ENCODE measurements around the gene STH. TPM values are rescaled to one million over a fixed set of nuclear protein-coding genes. Genes with fewer than 3 reads are reported as not detected.

Gene STH
- total RNA-seq, 8 experiments from 2014 or later = 0.78 TPM; not detected in 7

DNA sequence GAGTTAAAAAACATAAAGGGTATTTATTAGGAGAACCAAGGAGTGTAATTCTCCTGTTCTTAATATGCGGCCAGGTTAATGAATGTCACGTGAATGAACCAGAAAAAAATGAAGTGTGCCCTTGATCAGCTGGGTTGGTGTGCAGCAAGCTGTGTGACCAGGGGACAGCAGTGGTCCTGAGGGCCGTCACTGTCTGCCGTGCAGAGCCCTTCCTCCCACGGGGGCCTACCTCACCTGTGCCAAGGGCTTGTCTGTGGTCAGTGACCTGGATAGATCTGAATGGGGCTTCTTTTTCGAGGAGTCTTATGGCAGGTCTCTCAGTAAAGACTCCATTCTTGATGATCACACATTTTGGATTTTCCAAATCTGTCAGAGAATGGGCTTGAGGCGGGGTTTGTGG is 17.7 kb upstream of the STH start:
- in situ Hi-C loops (cut with MboI; ENCODE audit: low pct_unique_long_range_greater_than_20kb in 2 of 9, low sequenced_read_pairs in 9 of 9, unreplicated experiment in 9 of 9) = no loop called here
- peaks cover 0 to 13% of the 10 kb centered on the region in 2 donors for H3K4me1 ChIP-seq (replicated peaks in 1 of 2)
- H3K4me3 ChIP-seq = no peak overlapping the region
- no peak overlapping the region for H3K27ac ChIP-seq
- 39 to 100% (median 79%) methylated on average over 1 to 6 of the region's 7 CpGs; no CpG with 5 or more reads in 1 of the 10 experiments for WGBS, 10 experiments
- no peak for ATAC-seq (replicated peaks in 6 of 8)

DNA sequence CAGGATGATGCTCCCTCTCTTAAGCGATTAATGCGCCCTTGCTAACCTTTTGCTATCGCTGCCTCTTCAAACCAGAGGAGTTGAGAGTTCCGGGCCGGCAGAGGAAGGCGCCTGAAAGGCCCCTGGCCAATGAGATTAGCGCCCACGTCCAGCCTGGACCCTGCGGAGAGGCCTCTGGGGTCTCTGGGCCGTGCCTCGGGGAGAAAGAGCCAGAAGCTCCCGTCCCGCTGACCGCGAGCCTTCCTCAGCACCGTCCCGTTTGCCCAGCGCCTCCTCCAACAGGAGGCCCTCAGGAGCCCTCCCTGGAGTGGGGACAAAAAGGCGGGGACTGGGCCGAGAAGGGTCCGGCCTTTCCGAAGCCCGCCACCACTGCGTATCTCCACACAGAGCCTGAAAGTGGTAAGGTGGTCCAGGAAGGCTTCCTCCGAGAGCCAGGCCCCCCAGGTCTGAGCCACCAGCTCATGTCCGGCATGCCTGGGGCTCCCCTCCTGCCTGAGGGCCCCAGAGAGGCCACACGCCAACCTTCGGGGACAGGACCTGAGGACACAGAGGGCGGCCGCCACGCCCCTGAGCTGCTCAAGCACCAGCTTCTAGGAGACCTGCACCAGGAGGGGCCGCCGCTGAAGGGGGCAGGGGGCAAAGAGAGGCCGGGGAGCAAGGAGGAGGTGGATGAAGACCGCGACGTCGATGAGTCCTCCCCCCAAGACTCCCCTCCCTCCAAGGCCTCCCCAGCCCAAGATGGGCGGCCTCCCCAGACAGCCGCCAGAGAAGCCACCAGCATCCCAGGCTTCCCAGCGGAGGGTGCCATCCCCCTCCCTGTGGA is 16.0 kb upstream of the STH start:
- WGBS, 10 experiments = 84 to 91% (median 88%) methylated on average over 3 to 9 of the region's 41 CpGs; no CpG with 5 or more reads in 6 of the 10 experiments
- Histone ChIP-seq H3K27ac (no peak overlapping the region), H3K4me3 (no peak overlapping the region), H3K4me1 (replicated peaks in 1 of 2) (peaks cover 0 to 13% of the 10 kb centered on the region in 2 donors)
- peak in 3 of 8 experiments; percentile 6 to 36 (median 20) for ATAC-seq (replicated peaks in 6 of 8)
- in situ Hi-C loops (cut with MboI; ENCODE audit: low pct_unique_long_range_greater_than_20kb in 2 of 9, low sequenced_read_pairs in 9 of 9, unreplicated experiment in 9 of 9) = no loop called here

DNA sequence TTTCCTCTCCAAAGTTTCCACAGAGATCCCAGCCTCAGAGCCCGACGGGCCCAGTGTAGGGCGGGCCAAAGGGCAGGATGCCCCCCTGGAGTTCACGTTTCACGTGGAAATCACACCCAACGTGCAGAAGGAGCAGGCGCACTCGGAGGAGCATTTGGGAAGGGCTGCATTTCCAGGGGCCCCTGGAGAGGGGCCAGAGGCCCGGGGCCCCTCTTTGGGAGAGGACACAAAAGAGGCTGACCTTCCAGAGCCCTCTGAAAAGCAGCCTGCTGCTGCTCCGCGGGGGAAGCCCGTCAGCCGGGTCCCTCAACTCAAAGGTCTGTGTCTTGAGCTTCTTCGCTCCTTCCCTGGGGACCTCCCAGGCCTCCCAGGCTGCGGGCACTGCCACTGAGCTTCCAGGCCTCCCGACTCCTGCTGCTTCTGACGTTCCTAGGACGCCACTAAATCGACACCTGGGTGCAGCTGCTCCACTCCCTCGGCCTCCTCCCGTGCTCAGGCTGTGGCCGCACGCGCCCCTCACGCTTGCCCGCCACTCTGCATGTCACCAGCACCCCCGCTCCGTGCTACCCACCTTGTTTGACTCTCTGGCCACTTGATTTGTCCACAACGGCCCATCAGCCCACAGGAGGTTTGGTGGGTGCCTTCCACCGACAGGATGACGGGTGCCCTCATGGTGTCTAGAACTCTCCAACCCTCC is 15.3 kb upstream of the STH start:
- no peak overlapping the region for H3K27ac ChIP-seq
- H3K4me1 ChIP-seq (replicated peaks in 1 of 2) = peaks cover 0 to 13% of the 10 kb centered on the region in 2 donors
- in situ Hi-C loops (cut with MboI; ENCODE audit: low pct_unique_long_range_greater_than_20kb in 2 of 9, low sequenced_read_pairs in 9 of 9, unreplicated experiment in 9 of 9) = no loop called here
- WGBS, 10 experiments = 71 to 88% (median 78%) methylated on average over 6 to 16 of the region's 31 CpGs; no CpG with 5 or more reads in 6 of the 10 experiments
- ATAC-seq (replicated peaks in 6 of 8) = peak in 1 of 8 experiments; percentile 4
- H3K4me3 ChIP-seq = no peak overlapping the region

DNA sequence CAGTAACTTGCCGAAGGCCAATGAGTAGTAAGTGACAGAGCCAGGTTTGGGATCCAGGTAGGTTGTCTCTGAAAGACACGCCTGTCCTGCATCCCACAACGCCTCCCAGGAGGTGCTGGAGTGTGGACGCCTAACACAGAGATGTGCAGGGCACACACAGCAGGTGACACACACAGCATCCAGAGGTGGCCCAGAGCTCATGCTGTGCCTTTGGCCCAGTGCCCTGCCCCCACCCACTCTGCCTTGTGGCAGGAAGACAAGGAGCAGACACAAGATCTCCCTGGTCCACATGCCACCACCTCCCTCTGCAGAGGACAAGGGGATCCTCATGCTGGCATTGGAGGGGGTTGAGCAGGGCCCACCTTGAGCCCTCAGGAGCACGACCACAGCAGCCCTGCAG is 14.7 kb upstream of the STH start:
- ATAC-seq (replicated peaks in 6 of 8) = no peak
- in situ Hi-C loops (cut with MboI; ENCODE audit: low pct_unique_long_range_greater_than_20kb in 2 of 9, low sequenced_read_pairs in 9 of 9, unreplicated experiment in 9 of 9) = no loop called here
- 100% methylated on average over 1 to 4 of the region's 5 CpGs; no CpG with 5 or more reads in 7 of the 10 experiments for WGBS, 10 experiments
- Histone ChIP-seq H3K4me1 (replicated peaks in 1 of 2) (peaks cover 0 to 7% of the 10 kb centered on the region in 2 donors), H3K27ac (no peak overlapping the region), H3K4me3 (no peak overlapping the region)

DNA sequence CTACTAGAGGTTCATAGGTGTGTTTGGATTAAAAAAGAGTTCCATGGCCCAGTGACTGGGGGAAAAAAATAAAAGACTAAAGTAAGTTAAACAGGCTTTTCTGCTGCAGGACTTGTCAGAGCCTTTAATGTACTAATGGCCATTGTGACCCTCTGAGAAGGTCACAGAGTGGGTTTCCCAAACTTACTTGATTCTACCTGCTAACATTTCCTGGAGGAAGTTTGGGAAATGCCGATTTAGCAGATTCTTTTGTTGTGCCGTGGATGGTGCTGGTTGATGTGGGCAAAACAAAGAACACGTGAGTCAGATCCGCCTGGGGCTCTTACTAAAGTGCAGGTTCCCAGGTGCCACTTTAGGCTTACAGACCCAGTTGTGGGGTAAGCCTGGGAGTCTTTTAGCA is 13.6 kb upstream of the STH start:
- WGBS, 10 experiments = 7 to 100% (median 84%) methylated on average over 1 to 4 of the region's 4 CpGs; no CpG with 5 or more reads in 2 of the 10 experiments
- no peak for ATAC-seq (replicated peaks in 6 of 8)
- H3K4me1 ChIP-seq (replicated peaks in 1 of 2) = peaks cover 0 to 3% of the 10 kb centered on the region in 2 donors
- no peak overlapping the region for H3K27ac ChIP-seq
- in situ Hi-C loops (cut with MboI; ENCODE audit: low pct_unique_long_range_greater_than_20kb in 2 of 9, low sequenced_read_pairs in 9 of 9, unreplicated experiment in 9 of 9) = no loop called here
- no peak overlapping the region for H3K4me3 ChIP-seq

DNA sequence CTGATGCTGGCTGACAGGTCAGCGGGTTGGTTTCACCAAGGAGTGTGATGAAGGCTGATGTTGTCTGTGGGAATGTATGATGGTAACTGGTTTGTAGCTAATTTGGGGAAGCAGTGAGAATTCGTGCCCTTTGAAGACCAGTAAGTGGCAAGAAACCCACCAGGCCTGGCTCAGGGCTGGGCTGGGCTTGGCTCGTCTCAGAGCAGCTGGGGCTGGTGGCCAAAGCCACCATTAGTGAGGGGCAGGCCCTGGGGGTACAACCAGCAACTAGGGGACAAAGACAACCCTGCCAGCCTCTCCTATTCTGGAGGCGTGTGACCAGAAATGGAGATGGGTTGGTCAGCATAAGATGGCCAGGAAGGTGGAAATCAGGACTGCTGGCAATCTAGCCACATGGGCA is 13.0 kb upstream of the STH start:
- Histone ChIP-seq H3K27ac (no peak overlapping the region), H3K4me1 (replicated peaks in 1 of 2) (peaks cover 0 to 3% of the 10 kb centered on the region in 2 donors), H3K4me3 (no peak overlapping the region)
- in situ Hi-C loops (cut with MboI; ENCODE audit: low pct_unique_long_range_greater_than_20kb in 2 of 9, low sequenced_read_pairs in 9 of 9, unreplicated experiment in 9 of 9) = no loop called here
- ATAC-seq (replicated peaks in 6 of 8) = no peak
- WGBS, 10 experiments = 71 to 100% (median 97%) methylated on average over 1 to 3 of the region's 4 CpGs; no CpG with 5 or more reads in 4 of the 10 experiments

DNA sequence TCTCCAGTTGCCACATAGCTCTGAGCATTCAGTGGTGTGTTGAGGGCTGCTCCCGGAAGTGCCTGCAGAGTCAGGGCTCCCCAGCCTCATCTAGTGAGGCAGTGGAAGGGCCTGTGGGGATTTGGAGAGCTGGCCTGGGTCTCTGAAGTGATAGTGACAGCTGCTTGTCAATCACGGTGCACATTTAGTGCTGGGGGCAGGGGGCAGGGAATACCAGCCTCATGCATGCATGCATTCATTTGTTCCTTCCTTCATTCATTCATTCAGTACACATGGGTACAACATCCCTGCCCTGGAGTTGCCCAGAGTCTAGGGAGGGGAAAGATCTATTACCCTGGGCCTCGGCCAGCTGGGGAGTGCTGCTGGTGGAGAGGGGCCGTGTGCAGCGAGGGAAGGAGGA is 11.3 kb upstream of the STH start:
- no peak for ATAC-seq (replicated peaks in 6 of 8)
- H3K4me1 ChIP-seq (replicated peaks in 1 of 2) = peaks cover 0 to 9% of the 10 kb centered on the region in 2 donors
- H3K27ac ChIP-seq = no peak overlapping the region
- H3K4me3 ChIP-seq = no peak overlapping the region
- in situ Hi-C loops (cut with MboI; ENCODE audit: low pct_unique_long_range_greater_than_20kb in 2 of 9, low sequenced_read_pairs in 9 of 9, unreplicated experiment in 9 of 9) = no loop called here
- WGBS, 10 experiments = 0 to 83% (median 60%) methylated on average over 1 to 2 of the region's 5 CpGs; no CpG with 5 or more reads in 5 of the 10 experiments

DNA sequence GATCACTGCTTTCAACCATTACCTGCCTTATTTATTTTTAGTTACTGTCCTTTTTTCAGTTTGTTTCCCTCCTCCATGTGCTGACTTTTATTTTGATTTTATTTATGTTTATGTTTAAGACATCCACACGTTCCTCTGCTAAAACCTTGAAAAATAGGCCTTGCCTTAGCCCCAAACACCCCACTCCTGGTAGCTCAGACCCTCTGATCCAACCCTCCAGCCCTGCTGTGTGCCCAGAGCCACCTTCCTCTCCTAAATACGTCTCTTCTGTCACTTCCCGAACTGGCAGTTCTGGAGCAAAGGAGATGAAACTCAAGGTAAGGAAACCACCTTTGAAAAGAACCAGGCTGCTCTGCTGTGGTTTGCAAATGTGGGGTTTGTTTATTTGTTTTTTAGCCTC is 9.3 kb upstream of the STH start:
- ATAC-seq (replicated peaks in 6 of 8) = no peak
- in situ Hi-C loops (cut with MboI; ENCODE audit: low pct_unique_long_range_greater_than_20kb in 2 of 9, low sequenced_read_pairs in 9 of 9, unreplicated experiment in 9 of 9) = no loop called here
- 14 to 97% (median 60%) methylated on average over 1 to 3 of the region's 3 CpGs for WGBS, 10 experiments
- H3K4me3 ChIP-seq = no peak overlapping the region
- peaks cover 0 to 10% of the 10 kb centered on the region in 2 donors for H3K4me1 ChIP-seq (replicated peaks in 1 of 2)
- no peak overlapping the region for H3K27ac ChIP-seq

DNA sequence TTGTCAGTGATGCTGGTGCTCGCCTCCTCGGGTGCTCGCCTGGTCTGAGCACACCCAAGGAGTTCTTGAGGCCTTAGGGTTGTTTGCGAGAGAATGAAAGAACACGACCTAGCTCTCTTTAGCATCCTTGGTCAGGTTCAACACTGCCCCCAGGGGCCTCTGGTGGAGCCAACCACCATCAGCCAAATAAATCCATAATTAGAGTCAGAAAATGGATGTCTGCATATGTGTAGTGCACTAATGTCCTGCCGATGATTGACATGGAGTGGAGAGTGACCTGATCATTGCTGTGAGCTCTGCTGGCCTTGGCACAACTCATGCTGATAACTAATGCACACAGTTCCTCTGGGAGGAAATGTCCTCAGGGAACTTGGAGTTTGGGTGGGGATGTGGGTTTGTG is 8.2 kb upstream of the STH start:
- in situ Hi-C loops (cut with MboI; ENCODE audit: low pct_unique_long_range_greater_than_20kb in 2 of 9, low sequenced_read_pairs in 9 of 9, unreplicated experiment in 9 of 9) = no loop called here
- no peak overlapping the region for H3K4me3 ChIP-seq
- WGBS, 10 experiments = 40 to 100% (median 76%) methylated on average over 1 to 5 of the region's 6 CpGs; no CpG with 5 or more reads in 5 of the 10 experiments
- peaks cover 0 to 10% of the 10 kb centered on the region in 2 donors for H3K4me1 ChIP-seq (replicated peaks in 1 of 2)
- no peak overlapping the region for H3K27ac ChIP-seq
- peak in 3 of 8 experiments; percentile 31 to 75 (median 47) for ATAC-seq (replicated peaks in 6 of 8)

DNA sequence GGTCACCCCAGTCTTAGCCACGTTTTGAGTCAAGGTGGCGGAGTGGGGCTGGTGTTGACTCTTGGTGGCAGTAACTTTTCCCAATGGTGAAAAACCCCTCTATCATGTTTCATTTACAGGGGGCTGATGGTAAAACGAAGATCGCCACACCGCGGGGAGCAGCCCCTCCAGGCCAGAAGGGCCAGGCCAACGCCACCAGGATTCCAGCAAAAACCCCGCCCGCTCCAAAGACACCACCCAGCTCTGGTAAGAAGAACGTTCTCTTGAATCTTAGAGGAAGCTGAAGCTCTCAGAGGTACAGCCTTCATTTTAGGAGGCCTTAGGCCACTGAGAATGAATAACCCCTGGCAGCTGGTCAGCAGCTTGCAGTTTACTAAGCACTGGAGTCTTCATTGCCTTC is 7.7 kb upstream of the STH start:
- Histone ChIP-seq H3K4me3 (no peak overlapping the region), H3K27ac (no peak overlapping the region), H3K4me1 (replicated peaks in 1 of 2) (peaks cover 0 to 10% of the 10 kb centered on the region in 2 donors)
- WGBS, 10 experiments = 70 to 92% (median 80%) methylated on average over 2 to 7 of the region's 10 CpGs; no CpG with 5 or more reads in 6 of the 10 experiments
- in situ Hi-C loops (cut with MboI; ENCODE audit: low pct_unique_long_range_greater_than_20kb in 2 of 9, low sequenced_read_pairs in 9 of 9, unreplicated experiment in 9 of 9) = no loop called here
- peak in 2 of 8 experiments; percentile 39 to 46 for ATAC-seq (replicated peaks in 6 of 8)

DNA sequence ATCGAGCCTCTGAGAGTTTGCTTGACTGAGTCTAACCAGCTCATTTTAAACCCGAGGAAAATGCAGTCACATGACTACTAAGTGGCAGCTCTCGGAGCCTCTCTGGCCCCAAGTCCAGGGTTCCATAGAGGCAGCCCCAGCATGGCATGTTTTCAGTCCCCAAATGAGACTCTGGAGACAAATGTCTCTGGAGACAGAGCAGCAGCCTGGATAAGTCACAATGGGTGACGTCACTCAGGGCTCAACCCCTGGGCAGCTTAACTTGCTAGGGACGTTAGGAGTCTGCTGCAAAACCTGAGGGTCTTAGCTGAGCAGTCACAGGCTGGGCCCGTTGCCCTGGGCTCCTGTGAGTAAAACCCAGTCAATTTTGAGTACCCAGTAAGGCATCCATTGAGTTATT is 6.9 kb upstream of the STH start:
- whole genome bisulfite sequencing, 10 experiments = 17 to 80% (median 51%) methylated on average over 1 to 6 of the region's 6 CpGs; no CpG with 5 or more reads in 2 of the 10 experiments
- peaks cover 0 to 10% of the 10 kb centered on the region in 2 donors for H3K4me1 ChIP-seq (replicated peaks in 1 of 2)
- in situ Hi-C loops (cut with MboI; ENCODE audit: low pct_unique_long_range_greater_than_20kb in 2 of 9, low sequenced_read_pairs in 9 of 9, unreplicated experiment in 9 of 9) = no loop called here
- no peak overlapping the region for H3K4me3 ChIP-seq
- no peak overlapping the region for H3K27ac ChIP-seq
- peak in 3 of 8 experiments; percentile 10 to 43 (median 36) for ATAC-seq (replicated peaks in 6 of 8)

DNA sequence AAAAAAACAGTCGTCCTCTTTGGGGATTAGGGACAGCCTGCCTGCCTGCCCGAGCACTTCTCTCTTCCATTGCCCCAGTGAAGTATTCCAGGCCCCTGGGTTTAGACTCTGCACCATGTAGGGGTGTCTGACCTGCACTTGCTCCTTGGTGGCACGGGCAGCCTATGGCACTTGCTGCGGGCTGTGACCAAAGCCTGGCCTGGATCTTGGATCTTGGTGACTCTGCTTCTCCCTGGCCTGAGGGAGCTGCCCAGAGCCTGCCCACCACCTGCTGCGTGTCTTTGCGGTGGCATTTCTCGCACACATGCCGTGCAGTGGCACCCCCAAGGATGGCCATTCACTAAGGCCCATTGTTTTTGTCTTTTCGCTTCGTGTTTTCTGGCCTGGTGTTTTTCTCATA is 6.1 kb upstream of the STH start:
- Histone ChIP-seq H3K4me3 (no peak overlapping the region), H3K4me1 (replicated peaks in 1 of 2) (peaks cover 0 to 10% of the 10 kb centered on the region in 2 donors), H3K27ac (no peak overlapping the region)
- WGBS, 10 experiments = 14 to 95% (median 88%) methylated on average over 1 to 6 of the region's 10 CpGs; no CpG with 5 or more reads in 4 of the 10 experiments
- in situ Hi-C loops (cut with MboI; ENCODE audit: low pct_unique_long_range_greater_than_20kb in 2 of 9, low sequenced_read_pairs in 9 of 9, unreplicated experiment in 9 of 9) = no loop called here
- ATAC-seq (replicated peaks in 6 of 8) = peak in 2 of 8 experiments; percentile 45 to 59

DNA sequence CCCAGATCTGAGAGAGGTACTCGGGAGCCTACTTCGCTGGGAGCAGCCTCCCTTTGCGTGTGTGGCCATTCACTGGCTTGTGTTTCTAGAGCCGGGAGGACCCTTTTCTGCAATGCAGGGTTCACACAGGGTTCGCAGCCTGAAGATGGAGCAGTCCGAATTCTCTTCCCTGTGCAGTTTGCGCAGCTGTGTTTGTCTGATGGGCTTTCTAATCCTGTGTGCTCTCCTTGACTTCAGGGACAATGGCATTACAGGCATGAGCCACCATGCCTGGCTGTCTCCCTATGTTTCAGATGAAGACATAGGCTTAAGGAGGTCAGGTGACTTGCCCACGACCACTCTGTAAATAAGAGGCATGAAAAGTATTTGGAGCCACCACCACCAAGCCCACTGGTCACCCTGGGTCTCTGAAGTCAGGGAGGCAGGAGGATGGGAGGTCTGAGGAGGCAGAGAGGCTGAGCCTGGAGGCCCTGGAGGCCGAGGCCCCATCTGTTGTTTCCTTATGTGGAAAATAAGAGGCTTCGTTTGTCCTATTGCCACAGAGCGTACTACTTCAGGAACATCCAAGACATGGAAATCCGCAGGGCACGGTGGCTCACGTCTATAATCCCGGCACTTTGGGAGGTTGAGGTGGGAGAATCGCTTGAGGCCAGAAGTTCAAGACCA is 5.0 kb upstream of the STH start:
- WGBS, 10 experiments = 27 to 94% (median 58%) methylated on average over 2 to 7 of the region's 16 CpGs; no CpG with 5 or more reads in 2 of the 10 experiments

More for the DNA sequence above, 5.0 kb upstream of the STH start:
- H3K4me1 ChIP-seq (replicated peaks in 1 of 2) = peaks cover 0 to 10% of the 10 kb centered on the region in 2 donors
- no peak overlapping the region for H3K27ac ChIP-seq
- in situ Hi-C loops (cut with MboI; ENCODE audit: low pct_unique_long_range_greater_than_20kb in 2 of 9, low sequenced_read_pairs in 9 of 9, unreplicated experiment in 9 of 9) = no loop called here
- peak in 1 of 8 experiments; percentile 74 for ATAC-seq (replicated peaks in 6 of 8)
- H3K4me3 ChIP-seq = no peak overlapping the region

Data from motor neuron (in vitro differentiated cells).